Activated CD4-positive, alpha-beta memory T cell treated with anti-CD3 and anti-CD28 coated beads, Interleukin-2, amount 10 ng/mL, durations not matched to agents 7 days and 5 days (primary cell): ENCODE results near the gene CCNYL1. TPM values are rescaled to one million over a fixed set of nuclear protein-coding genes. Genes with fewer than 3 reads are reported as not detected.
"Not testable (repeated sequence)": the region's sequence is repeated elsewhere in the genome, so short reads cannot be mapped to it uniquely, and the experiment has no call there.

Experiments
- CTCF ChIA-PET: fragments of 350-600 bp; sonication (Branson Sonifier 250); formaldehyde crosslinking; loops from one replicate; lab custom pipeline; 2021; ENCODE audit warnings: antibody characterized with exemption, inconsistent platforms; lab: Charles Lee
- POLR2A ChIA-PET: fragments of 350-600 bp; sonication (Branson Sonifier 250); formaldehyde crosslinking; loops from one replicate; lab custom pipeline; 2021; ENCODE audit warnings: antibody characterized with exemption; lab: Charles Lee
- DNase-seq: peaks from one replicate; pipeline ENCODE4 v3.0.0-alpha.2; 2020
- H3K27ac Mint-ChIP-seq: one replicate; pipeline ENCODE4 v1.8.0; 2021; ENCODE audit warnings: mild to moderate bottlenecking, mixed read lengths
- H3K27me3 Mint-ChIP-seq: one replicate; pipeline ENCODE4 v1.8.0; 2021; ENCODE audit warnings: mixed read lengths
- H3K36me3 Mint-ChIP-seq: one replicate; pipeline ENCODE4 v1.8.0; 2021; ENCODE audit warnings: low read depth, mixed read lengths
- H3K4me1 Mint-ChIP-seq: one replicate; pipeline ENCODE4 v1.8.0; 2021; ENCODE audit warnings: mixed read lengths
- H3K4me3 Mint-ChIP-seq: one replicate; pipeline ENCODE4 v1.8.0; 2021; ENCODE audit warnings: mild to moderate bottlenecking, mixed read lengths
- H3K9me3 Mint-ChIP-seq: one replicate; pipeline ENCODE4 v1.8.0; 2021; ENCODE audit warnings: mixed read lengths
- total RNA-seq, 2 experiments: library from RNA; stranded (reverse); gene quantifications; one replicate each; pipeline ENCODE4 v1.2.3, GENCODE V29; 2021

Gene CCNYL1
- total RNA-seq, 2 experiments from 2014 or later = 6.1 TPM

DNA sequence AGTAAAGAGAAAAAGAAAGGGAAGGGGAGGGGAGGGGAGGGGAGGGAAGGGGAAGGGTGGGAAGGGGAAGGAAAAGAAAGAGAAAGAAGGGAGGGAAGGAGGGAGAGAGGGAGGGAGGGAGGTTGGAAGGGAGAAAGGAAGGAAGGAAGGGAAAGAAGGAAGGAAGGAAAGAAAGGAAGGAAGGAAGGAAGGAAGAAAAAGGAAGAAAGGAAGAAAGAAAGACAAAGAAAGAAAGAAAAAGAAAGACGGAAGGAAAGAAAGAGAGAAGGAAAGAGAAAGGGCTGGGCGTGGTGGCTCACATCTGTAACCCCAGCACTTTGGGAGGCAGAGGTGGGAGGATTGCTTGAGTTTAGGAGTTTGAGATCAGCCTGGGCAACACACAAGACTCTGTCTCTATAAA is 24.6 kb upstream of the CCNYL1 start:
- Mint-ChIP-seq H3K27ac (no peak overlapping the region), H3K4me3 (no peak overlapping the region), H3K4me1 (peaks cover 8% of the 10 kb centered on the region), H3K27me3 (no peaks in the 10 kb centered on the region), H3K9me3 (no peaks in the 10 kb centered on the region), H3K36me3 (no peaks in the 10 kb centered on the region)
- no peak for DNase-seq
- ChIA-PET CTCF (interaction anchor here (0.7 kb wide), 1 partner anchor 640 kb away, joined by 3 read pairs; no protein-coding TSS in a partner anchor), POLR2A (no interaction called here)

DNA sequence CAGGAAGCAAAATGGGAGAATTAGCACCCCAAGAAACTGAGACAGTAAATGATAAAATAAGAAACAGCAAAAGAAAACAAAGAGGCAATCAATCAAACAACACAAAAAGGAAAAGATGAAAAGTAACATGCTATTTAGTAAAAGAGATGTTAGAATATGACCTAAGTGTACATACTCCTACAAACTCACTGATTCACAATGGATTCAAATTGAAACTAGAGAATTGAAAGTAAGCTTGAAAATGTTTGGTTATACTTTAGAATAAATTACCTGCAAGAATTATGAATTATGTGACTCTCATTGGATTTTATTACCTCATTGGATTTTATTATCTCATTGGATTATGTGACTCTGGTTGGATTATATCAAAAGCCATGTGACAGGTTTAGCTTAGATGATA is 22.8 kb upstream of the CCNYL1 start:
- peaks cover 10% of the 10 kb centered on the region for H3K4me1 Mint-ChIP-seq
- POLR2A ChIA-PET = no interaction called here
- CTCF ChIA-PET = interaction anchor here (0.5 to 1.2 kb wide), 2 partner anchors 11 to 352 kb away, joined by 3 to 4 read pairs; no protein-coding TSS in a partner anchor
- H3K36me3 Mint-ChIP-seq = no peaks in the 10 kb centered on the region
- DNase-seq = no peak
- no peak overlapping the region for H3K27ac Mint-ChIP-seq
- no peaks in the 10 kb centered on the region for H3K27me3 Mint-ChIP-seq
- H3K9me3 Mint-ChIP-seq = no peaks in the 10 kb centered on the region
- no peak overlapping the region for H3K4me3 Mint-ChIP-seq

DNA sequence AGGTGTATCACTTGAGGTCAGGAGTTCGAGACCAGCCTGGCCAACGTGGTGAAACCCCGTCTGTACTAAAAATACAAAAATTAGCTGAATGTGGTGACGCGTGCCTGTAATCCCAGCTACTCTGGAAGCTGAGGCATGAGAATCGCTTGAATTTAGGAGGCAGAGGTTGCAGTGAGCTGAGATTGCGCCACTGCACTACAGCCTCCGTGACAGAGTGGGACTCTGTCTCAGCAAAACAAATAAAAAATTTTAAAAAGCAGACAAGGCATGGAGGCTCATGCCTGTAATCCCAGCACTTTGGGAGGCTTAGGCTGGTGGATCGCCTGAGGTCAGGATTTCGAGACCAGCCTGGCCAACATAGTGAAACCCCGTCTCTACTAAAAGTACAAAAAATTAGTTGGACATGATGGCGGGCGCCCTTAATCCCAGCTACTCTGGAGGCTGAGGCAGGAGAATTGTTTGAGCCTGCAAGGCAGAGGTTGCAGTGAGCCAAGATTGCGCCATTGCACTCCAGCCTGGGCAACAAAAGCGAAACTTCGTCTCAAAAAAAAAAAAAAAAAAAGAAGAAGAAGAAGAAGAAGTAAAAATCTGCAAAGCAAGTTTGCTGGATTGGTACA is 20.5 kb upstream of the CCNYL1 start:
- POLR2A ChIA-PET, H3K27ac Mint-ChIP-seq, H3K27me3 Mint-ChIP-seq, H3K36me3 Mint-ChIP-seq, DNase-seq, H3K4me3 Mint-ChIP-seq, H3K9me3 Mint-ChIP-seq: not testable (repeated sequence)
- CTCF ChIA-PET = interaction anchor here (0.7 to 1.1 kb wide), 5 partner anchors 15 to 647 kb away, joined by 3 to 4 read pairs (median 3); no protein-coding TSS in a partner anchor
- H3K4me1 Mint-ChIP-seq = peaks cover 11% of the 10 kb centered on the region

DNA sequence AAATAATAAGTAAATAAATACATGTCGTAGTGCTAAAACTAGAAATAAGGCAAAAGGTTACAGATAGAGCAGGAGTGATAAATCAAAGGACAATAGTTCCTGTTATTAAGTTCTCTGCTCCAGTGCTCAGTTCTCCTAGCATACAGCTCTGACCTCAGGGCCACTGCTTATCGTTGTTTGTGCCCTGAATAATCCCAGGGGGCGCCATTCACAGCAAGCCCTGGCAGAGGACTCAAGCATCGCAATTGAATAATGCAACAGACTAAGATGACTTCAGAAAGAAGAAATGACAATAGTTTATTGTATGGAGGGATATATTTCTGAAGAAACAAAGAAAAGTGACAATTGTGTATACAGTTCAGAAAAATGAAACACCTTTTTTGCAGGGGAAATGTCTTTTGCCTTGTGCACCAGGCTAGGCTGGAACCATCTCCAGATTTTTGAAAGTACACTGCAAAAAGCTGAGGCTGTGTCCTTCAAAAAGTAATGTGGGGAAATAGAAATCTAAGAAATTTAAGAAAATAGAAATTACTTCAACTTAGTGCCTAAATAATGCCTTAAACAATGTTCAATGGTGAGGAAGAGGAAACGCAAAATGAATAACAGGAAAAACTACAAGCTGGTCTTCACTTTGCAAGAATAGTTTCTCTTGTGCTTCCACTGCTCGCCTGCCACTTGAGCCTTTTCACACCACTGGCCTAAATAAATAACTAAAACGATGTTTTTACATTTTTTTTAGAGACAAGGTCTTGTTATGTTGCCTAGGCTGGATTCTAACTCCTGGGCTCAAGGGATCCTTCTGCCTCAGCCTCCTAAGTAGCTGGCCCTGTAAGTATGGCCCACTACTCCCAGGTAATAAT is 19.0 kb upstream of the CCNYL1 start:
- DNase-seq = peak; percentile 40
- Mint-ChIP-seq H3K27me3 (no peaks in the 10 kb centered on the region), H3K36me3 (no peaks in the 10 kb centered on the region), H3K9me3 (no peaks in the 10 kb centered on the region), H3K4me1 (peaks cover 11% of the 10 kb centered on the region), H3K27ac (no peak overlapping the region), H3K4me3 (no peak overlapping the region)
- CTCF ChIA-PET = interaction anchor here (0.6 to 1.4 kb wide), 6 partner anchors 16 to 1369 kb away, joined by 3 read pairs; partner anchors contain the start of gene CCNYL1
- POLR2A ChIA-PET = interaction anchor here (1.6 kb wide), 1 partner anchor 68 kb away, joined by 4 read pairs; the partner anchor contains the start of gene METTL21A

DNA sequence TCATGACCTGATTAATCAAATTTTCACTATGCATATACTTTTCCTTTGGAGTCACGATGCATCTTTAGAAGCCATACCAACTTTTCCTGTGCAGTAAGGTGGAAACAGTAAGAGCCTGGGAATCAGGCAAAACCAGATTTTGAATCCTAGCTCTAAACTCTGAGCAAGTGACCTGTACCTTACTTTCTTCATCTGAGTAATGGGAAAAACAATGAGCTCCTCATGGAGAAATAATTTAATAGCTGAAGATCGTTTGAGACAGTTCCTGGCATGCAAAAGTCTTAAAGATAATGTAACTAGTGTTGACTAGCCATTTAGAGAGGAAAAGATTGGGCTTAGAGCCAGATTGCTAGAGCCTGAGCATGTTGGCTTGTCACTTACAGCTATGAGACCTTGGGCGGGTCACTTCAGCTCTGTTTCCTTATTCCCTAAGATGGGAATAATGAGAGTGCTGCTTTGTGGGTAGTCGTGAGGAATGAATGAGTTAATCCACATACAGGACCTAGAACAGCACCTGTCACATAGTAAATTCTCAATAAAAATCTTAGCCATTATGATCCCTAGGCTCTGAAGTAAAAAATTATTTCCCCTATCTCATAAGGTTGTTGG is 17.7 kb upstream of the CCNYL1 start:
- Mint-ChIP-seq H3K36me3 (no peaks in the 10 kb centered on the region), H3K27me3 (no peaks in the 10 kb centered on the region), H3K9me3 (no peaks in the 10 kb centered on the region), H3K4me3 (no peak overlapping the region), H3K4me1 (peaks cover 6% of the 10 kb centered on the region), H3K27ac (no peak overlapping the region)
- POLR2A ChIA-PET = interaction anchor here (1.0 kb wide), 1 partner anchor 18 kb away, joined by 3 read pairs; the partner anchor contains the start of gene CCNYL1
- no peak for DNase-seq
- CTCF ChIA-PET = no interaction called here

DNA sequence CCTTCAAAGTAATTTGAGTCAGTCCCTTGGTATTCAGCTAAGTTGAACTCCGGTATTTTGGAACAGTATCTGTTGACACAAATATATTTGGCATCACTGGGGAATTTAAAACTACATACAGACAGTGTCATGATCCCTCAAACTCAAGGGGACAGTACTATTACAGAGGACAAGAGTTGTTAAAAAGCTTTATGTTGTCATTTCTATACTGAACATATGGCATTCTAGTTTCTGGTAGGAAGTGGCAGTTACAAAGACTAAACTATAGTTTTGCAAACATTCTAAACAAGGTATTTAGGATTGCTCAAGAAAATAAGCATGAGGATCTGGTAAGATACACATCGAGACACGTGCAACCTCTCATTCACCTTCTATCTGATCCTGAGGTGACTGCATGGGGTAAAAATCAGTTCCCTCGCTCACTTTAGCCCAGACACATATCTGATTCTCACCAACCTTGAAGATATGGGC is 16.6 kb upstream of the CCNYL1 start:
- Mint-ChIP-seq H3K36me3 (no peaks in the 10 kb centered on the region), H3K9me3 (no peaks in the 10 kb centered on the region), H3K4me3 (no peak overlapping the region), H3K27me3 (no peaks in the 10 kb centered on the region), H3K4me1 (peaks cover 5% of the 10 kb centered on the region), H3K27ac (no peak overlapping the region)
- POLR2A ChIA-PET = no interaction called here
- CTCF ChIA-PET = interaction anchor here (0.8 kb wide), 1 partner anchor 21 kb away, joined by 3 read pairs; no protein-coding TSS in a partner anchor
- no peak for DNase-seq

DNA sequence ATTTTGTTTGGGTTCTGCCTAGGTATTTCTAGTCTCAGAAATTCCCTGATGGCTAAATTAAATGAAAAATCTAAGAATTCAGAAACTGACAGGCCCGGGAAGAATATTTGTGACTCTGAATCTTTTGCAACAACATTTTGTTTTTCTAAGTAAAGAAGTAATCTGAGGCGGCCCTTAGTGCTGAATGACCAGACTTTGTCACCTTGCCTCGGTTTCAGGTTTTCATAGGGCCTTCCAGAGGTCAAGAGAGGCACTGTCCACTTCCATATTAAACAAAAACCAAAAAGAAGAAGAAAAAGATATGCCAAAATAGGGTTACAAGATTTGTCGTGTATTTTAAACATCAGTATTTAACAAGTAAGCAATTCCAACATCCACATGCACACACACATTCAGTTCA is 16.1 kb upstream of the CCNYL1 start:
- Mint-ChIP-seq H3K4me1 (peaks cover 5% of the 10 kb centered on the region), H3K27ac (no peak overlapping the region), H3K9me3 (no peaks in the 10 kb centered on the region), H3K27me3 (no peaks in the 10 kb centered on the region), H3K4me3 (no peak overlapping the region), H3K36me3 (no peaks in the 10 kb centered on the region)
- ChIA-PET POLR2A (no interaction called here), CTCF (no interaction called here)
- DNase-seq = no peak

DNA sequence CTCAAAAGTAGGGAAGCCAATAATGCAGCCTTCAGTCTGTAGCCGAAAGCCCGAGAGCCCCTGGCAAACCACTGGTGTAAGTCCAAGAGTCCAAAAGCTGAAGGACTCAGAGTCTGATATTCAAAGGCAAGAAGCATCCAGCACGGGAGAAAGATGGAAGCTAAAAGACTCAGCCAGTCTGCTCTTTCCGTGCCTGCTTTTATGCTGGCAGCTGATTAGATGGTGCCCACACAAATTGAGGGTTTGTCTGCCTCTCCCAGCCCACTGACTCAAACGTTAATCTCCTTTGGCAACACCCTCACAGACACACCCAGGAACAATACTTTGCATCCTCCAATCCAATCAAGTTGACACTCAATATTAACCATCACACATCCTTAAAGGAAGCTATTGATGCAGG is 14.5 kb upstream of the CCNYL1 start:
- POLR2A ChIA-PET = interaction anchor here (0.8 kb wide), 1 partner anchor 15 kb away, joined by 4 read pairs; the partner anchor contains the start of gene CCNYL1
- H3K27ac Mint-ChIP-seq, H3K27me3 Mint-ChIP-seq, H3K4me1 Mint-ChIP-seq, DNase-seq, H3K4me3 Mint-ChIP-seq, CTCF ChIA-PET, H3K9me3 Mint-ChIP-seq, H3K36me3 Mint-ChIP-seq: not testable (repeated sequence)

DNA sequence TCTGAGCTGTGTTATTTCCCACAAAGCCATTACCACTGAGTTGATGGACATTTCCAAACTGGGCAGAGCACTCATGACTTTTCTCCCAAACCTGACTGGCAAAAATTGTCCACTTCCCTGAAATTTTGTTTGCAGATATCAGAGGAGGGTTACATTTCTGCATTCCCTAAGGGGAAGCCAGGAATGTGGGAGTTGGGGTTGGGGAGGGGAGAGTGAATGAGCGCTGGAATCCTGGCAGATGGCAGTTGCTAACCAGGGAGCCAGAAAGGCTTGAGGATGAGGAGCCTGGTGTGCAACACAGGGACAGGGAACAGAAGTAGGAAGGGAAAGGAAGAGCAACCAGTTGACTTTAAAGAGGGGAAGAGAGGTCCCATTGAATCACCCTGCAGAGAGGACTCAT is 14.0 kb upstream of the CCNYL1 start:
- H3K4me3 Mint-ChIP-seq = no peak overlapping the region
- ChIA-PET POLR2A (interaction anchor here (0.8 kb wide), 1 partner anchor 14 kb away, joined by 4 read pairs; the partner anchor contains the start of gene CCNYL1), CTCF (no interaction called here)
- no peaks in the 10 kb centered on the region for H3K36me3 Mint-ChIP-seq
- no peak overlapping the region for H3K27ac Mint-ChIP-seq
- no peak for DNase-seq
- no peaks in the 10 kb centered on the region for H3K27me3 Mint-ChIP-seq
- H3K4me1 Mint-ChIP-seq = peaks cover 3% of the 10 kb centered on the region
- H3K9me3 Mint-ChIP-seq = no peaks in the 10 kb centered on the region

DNA sequence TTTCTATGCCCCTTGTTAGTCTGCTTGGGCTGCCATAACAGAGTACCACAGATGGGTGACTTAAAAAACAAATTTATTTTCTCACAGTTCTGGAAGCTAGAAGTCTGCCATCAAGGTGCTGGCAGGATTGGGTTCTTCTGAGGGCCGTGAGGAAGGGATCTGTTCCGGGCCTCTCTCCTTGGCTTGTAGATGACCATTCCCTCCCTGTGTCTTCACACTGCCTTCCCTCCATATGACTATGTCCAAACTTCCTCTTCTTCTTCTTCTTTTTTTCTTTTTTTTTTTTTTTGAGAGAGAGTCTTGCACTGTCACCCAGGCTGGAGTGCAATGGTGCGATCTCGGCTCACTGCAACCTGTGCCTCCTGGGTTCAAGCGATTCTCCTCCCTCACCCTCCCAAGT is 13.1 kb upstream of the CCNYL1 start:
- no peaks in the 10 kb centered on the region for H3K9me3 Mint-ChIP-seq

DNA sequence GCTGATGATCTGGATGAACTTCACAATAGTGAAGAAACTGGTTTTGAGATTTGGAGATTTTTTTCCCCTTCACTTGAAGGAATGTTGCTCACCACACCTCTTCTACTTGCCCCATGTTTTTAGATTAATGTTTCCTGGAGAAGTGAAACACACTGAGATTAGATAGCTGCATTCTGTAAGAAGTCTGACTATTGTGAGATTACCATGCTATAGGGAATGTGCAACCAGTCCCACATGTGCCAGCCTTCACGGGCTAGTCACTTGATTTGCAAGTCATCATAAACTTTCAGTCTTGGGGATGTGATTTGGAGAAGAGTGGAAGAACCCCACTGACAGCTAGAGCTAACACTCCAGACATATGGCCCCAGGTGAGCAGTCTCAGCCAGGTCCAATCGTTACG is 7.4 kb upstream of the CCNYL1 start:
- Mint-ChIP-seq H3K27ac (no peak overlapping the region), H3K4me3 (no peak overlapping the region), H3K9me3 (no peaks in the 10 kb centered on the region), H3K27me3 (no peaks in the 10 kb centered on the region), H3K36me3 (no peaks in the 10 kb centered on the region), H3K4me1 (peaks cover 4% of the 10 kb centered on the region)
- POLR2A ChIA-PET = no interaction called here
- CTCF ChIA-PET = interaction anchor here (0.9 to 2.1 kb wide), 2 partner anchors 41 to 79 kb away, joined by 3 to 5 read pairs; partner anchors contain the start of gene METTL21A
- DNase-seq = no peak

More for the DNA sequence above, 13.1 kb upstream of the CCNYL1 start:
- ChIA-PET POLR2A (no interaction called here), CTCF (no interaction called here)
- no peaks in the 10 kb centered on the region for H3K27me3 Mint-ChIP-seq
- H3K4me3 Mint-ChIP-seq = no peak overlapping the region
- H3K27ac Mint-ChIP-seq = no peak overlapping the region
- H3K36me3 Mint-ChIP-seq = no peaks in the 10 kb centered on the region
- no peak for DNase-seq
- H3K4me1 Mint-ChIP-seq = peaks cover 3% of the 10 kb centered on the region

DNA sequence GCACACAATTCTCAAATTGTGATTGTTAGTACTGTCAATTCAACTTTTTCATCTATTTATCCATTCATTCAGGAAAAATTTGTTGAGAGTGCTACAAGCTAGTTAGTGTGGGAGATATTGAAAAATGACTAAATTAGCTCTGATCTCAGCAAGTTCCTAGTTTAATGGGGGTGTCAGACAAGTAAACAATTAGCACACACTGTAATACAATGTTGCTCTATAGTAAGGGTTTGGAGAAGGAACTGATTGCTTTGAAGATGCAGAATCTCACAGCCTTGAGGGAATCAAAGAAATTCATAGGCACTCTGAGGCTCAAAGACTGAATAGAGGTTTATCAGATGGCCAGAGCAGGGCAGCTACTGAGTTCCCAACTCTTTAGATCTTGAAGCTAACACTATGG is 6.8 kb upstream of the CCNYL1 start:
- CTCF ChIA-PET = interaction anchor here (0.9 to 2.1 kb wide), 2 partner anchors 41 to 79 kb away, joined by 3 to 5 read pairs; partner anchors contain the start of gene METTL21A
- no peaks in the 10 kb centered on the region for H3K9me3 Mint-ChIP-seq
- H3K27me3 Mint-ChIP-seq = peaks cover 1% of the 10 kb centered on the region
- DNase-seq = no peak
- H3K27ac Mint-ChIP-seq = no peak overlapping the region
- H3K4me3 Mint-ChIP-seq = no peak overlapping the region
- H3K4me1 Mint-ChIP-seq = peaks cover 5% of the 10 kb centered on the region
- POLR2A ChIA-PET = no interaction called here
- H3K36me3 Mint-ChIP-seq = no peaks in the 10 kb centered on the region
